HG03469 (cell line): ENCODE measurements around the gene BLID.

ENCODE experiments used
- ATAC-seq: cut with Tn5 transposase; IDR thresholded peaks from one replicate; pipeline ENCODE4 v1.9.1; 2021; ENCODE audit warnings: mild to moderate bottlenecking, moderate library complexity, moderate number of reproducible peaks; ENCODE audit not compliant: unreplicated experiment

The BLID gene

GRCh38 chr11:122085712-122086111 lies 30.3 kb downstream of the BLID start:
- ATAC-seq: no peak

- ATAC-seq: no peak
Measured at GRCh38 chr11:122085264-122085663, 30.8 kb downstream of the BLID start.

GRCh38 chr11:122082205-122082604 lies 33.8 kb downstream of the BLID start:
- ATAC-seq: no peak

- ATAC-seq: no peak
Measured at GRCh38 chr11:122081073-122081472, 34.9 kb downstream of the BLID start.

GRCh38 chr11:122077459-122077858 lies 38.6 kb downstream of the BLID start:
- ATAC-seq: no peak

GRCh38 chr11:122076512-122077120 lies 39.4 kb downstream of the BLID start:
- no peak for ATAC-seq

GRCh38 chr11:122075016-122075415 lies 41.0 kb downstream of the BLID start:
- no peak for ATAC-seq

GRCh38 chr11:122074022-122074421 lies 42.0 kb downstream of the BLID start:
- no peak for ATAC-seq

GRCh38 chr11:122071709-122072202 lies 44.3 kb downstream of the BLID start:
- no peak for ATAC-seq

- no peak for ATAC-seq
Measured at GRCh38 chr11:122069707-122070360, 46.2 kb downstream of the BLID start.

GRCh38 chr11:122068837-122069236 lies 47.2 kb downstream of the BLID start:
- no peak for ATAC-seq

- no peak for ATAC-seq
Measured at GRCh38 chr11:122068141-122068540, 47.9 kb downstream of the BLID start.
